Upper lobe of left lung (tissue), 6 donors: ENCODE results near the gene RFC4. TPM values are rescaled to one million over a fixed set of nuclear protein-coding genes. Genes with fewer than 3 reads are reported as not detected.

Source experiments
- ATAC-seq, 2 donors: fragments of 200-7000 bp; cut with Tn5 transposase; one replicate each; pipeline ENCODE4 v1.9.1; 2022; ENCODE audit warnings: mild to moderate bottlenecking in 2 of 2, moderate library complexity in 2 of 2; ENCODE audit not compliant: low FRiP score in 2 of 2
- DNase-seq, 2 donors: peaks; one replicate each; pipeline ENCODE4 v3.0.0-alpha.2; 2019 to 2020
- H3K27ac ChIP-seq, 4 donors: fragments of 200-600 bp; sonication (generic); one replicate each; pipeline ENCODE4 v1.5.1; 2016 to 2019
- H3K27me3 ChIP-seq, 4 donors: fragments of 200-600 bp; sonication (generic); one replicate each; pipeline ENCODE4 v1.5.1; 2017 to 2019
- H3K36me3 ChIP-seq, 4 donors: fragments of 200-600 bp; sonication (generic); one replicate each; pipeline ENCODE4 v1.5.1; 2016 to 2019
- H3K4me1 ChIP-seq, 4 donors: fragments of 200-600 bp; sonication (generic); one replicate each; pipeline ENCODE4 v1.5.1; 2018 to 2019
- H3K4me3 ChIP-seq, 4 donors: fragments of 200-600 bp; sonication (generic); one replicate each; pipeline ENCODE4 v1.5.1; 2017 to 2019; ENCODE audit warnings: mild to moderate bottlenecking in 2 of 4, moderate library complexity in 1 of 4
- H3K9me3 ChIP-seq, 4 donors: fragments of 200-600 bp; sonication (generic); one replicate each; pipeline ENCODE4 v1.5.1; 2018 to 2019
- CTCF ChIP-seq, 6 experiments: fragments of 450-650 bp in 4 of 6; fragments of 200-600 bp in 2 of 6; sonication (generic) in 2 of 6; IDR thresholded peaks; one replicate each; pipeline ENCODE4 v1.5.1; 2016 to 2019; ENCODE audit warnings: antibody characterized with exemption in 6 of 6
- EP300 ChIP-seq, 4 donors: sonication (generic); formaldehyde crosslinking; IDR thresholded peaks; one replicate each; pipeline ENCODE4 v1.5.1; 2017; ENCODE audit warnings: antibody characterized with exemption in 4 of 4, control low read depth in 2 of 4
- POLR2A ChIP-seq, 4 donors: fragments of 450-650 bp; IDR thresholded peaks; one replicate each; pipeline ENCODE4 v1.5.1; 2016 to 2017; ENCODE audit warnings: antibody characterized with exemption in 4 of 4, mild to moderate bottlenecking in 2 of 4
- POLR2AphosphoS5 ChIP-seq, 2 donors: sonication (generic); formaldehyde crosslinking; IDR thresholded peaks; one replicate each; pipeline ENCODE4 v1.5.1; 2017; ENCODE audit warnings: antibody characterized with exemption in 2 of 2
- WGBS, 2 donors: methylation state at CpG; one replicate each; pipeline ENCODE4 v1.1.5; 2017 to 2018; 5-methylcytosine and 5-hydroxymethylcytosine counted together
- total RNA-seq, 6 donors: library from RNA; depleted of rRNA in 4 of 6; stranded (reverse); fragments of >200 nt in 4 of 6; gene quantifications; one replicate each; pipeline versions ENCODE4 v1.1.0 to v1.2.1, GENCODE V29; 2016 to 2021
- donor health status: DM: no; HTN: no; CAD: no; lungs with moderate emphysema.
- donor health status: DM: no; HTN: yes; CAD: no; lungs with severe emphysema.

RFC4 gene
- total RNA-seq, 6 donors from 2014 or later = 6.0 to 14.9 (median 8.7) TPM

GRCh38 chr3:186842426-186843038 is 36.2 kb upstream of the RFC4 start, which contains the start of gene ADIPOQ:
Gene ADIPOQ (plus strand): TSS chr3:186842710. CDS start chr3:186853059, 10,349 bp downstream.
- TF ChIP-seq CTCF (IDR thresholded peaks at IDR 0.05) = no peak
- TF ChIP-seq EP300 (IDR thresholded peaks at IDR 0.05) = no peak
- no peak for TF ChIP-seq POLR2AphosphoS5 (IDR thresholded peaks at IDR 0.05)
- no peak for TF ChIP-seq POLR2A (IDR thresholded peaks at IDR 0.05)
- Histone ChIP-seq H3K27me3 (no peaks in the 10 kb centered on the region), H3K4me3 (no peak within 1 kb of the TSS), H3K36me3 (no peaks in the 10 kb centered on the region), H3K27ac (no peak within 1 kb of the TSS), H3K4me1 (no peaks in the 10 kb centered on the region), H3K9me3 (no peaks in the 10 kb centered on the region)
- 83 to 84% methylated on average over 7 of the region's 7 CpGs for WGBS, 2 donors
- no peak for DNase-seq
- ATAC-seq = peak in 1 of 2 donors; percentile 30

GRCh38 chr3:186841620-186842019 is 35.3 kb upstream of the RFC4 start:
- DNase-seq (no peak), ATAC-seq (peak in 1 of 2 donors; percentile 48)
- 50 to 62% methylated on average over 3 to 4 of the region's 4 CpGs for WGBS, 2 donors

GRCh38 chr3:186839874-186840641 is 33.8 kb upstream of the RFC4 start:
- Histone ChIP-seq H3K4me1 (no peaks in the 10 kb centered on the region), H3K27me3 (no peaks in the 10 kb centered on the region), H3K27ac (no peak overlapping the region), H3K36me3 (no peaks in the 10 kb centered on the region), H3K9me3 (no peaks in the 10 kb centered on the region), H3K4me3 (no peak overlapping the region)
- ATAC-seq = no peak
- no peak for TF ChIP-seq EP300 (IDR thresholded peaks at IDR 0.05)
- TF ChIP-seq POLR2A (IDR thresholded peaks at IDR 0.05) = no peak
- no peak for TF ChIP-seq CTCF (IDR thresholded peaks at IDR 0.05)
- no peak for TF ChIP-seq POLR2AphosphoS5 (IDR thresholded peaks at IDR 0.05)
- WGBS, 2 donors = 86 to 90% methylated on average over 17 of the region's 17 CpGs
- no peak for DNase-seq

More at GRCh38 chr3:186841620-186842019, 35.3 kb upstream of the RFC4 start:
- no peak overlapping the region for H3K27ac ChIP-seq
- H3K36me3 ChIP-seq = no peaks in the 10 kb centered on the region
- no peaks in the 10 kb centered on the region for H3K9me3 ChIP-seq
- no peaks in the 10 kb centered on the region for H3K27me3 ChIP-seq
- no peak overlapping the region for H3K4me3 ChIP-seq
- TF ChIP-seq POLR2AphosphoS5 (IDR thresholded peaks at IDR 0.05) (no peak), POLR2A (IDR thresholded peaks at IDR 0.05) (no peak), EP300 (IDR thresholded peaks at IDR 0.05) (no peak), CTCF (IDR thresholded peaks at IDR 0.05) (no peak)
- H3K4me1 ChIP-seq = no peaks in the 10 kb centered on the region

- ATAC-seq = no peak
- peaks cover 0 to 11% (median 0%) of the 10 kb centered on the region in 4 donors for H3K27me3 ChIP-seq
- H3K9me3 ChIP-seq = no peaks in the 10 kb centered on the region
- H3K27ac ChIP-seq = no peak overlapping the region
- peaks cover 4 to 7% (median 4%) of the 10 kb centered on the region in 4 donors for H3K4me1 ChIP-seq
- 86 to 87% methylated on average over 1 of the region's 1 CpG for WGBS, 2 donors
- H3K36me3 ChIP-seq = no peaks in the 10 kb centered on the region
- TF ChIP-seq POLR2A (IDR thresholded peaks at IDR 0.05) = no peak
- no peak for TF ChIP-seq CTCF (IDR thresholded peaks at IDR 0.05)
- TF ChIP-seq POLR2AphosphoS5 (IDR thresholded peaks at IDR 0.05) = no peak
- no peak for TF ChIP-seq EP300 (IDR thresholded peaks at IDR 0.05)
- no peak for DNase-seq
- H3K4me3 ChIP-seq = no peak overlapping the region
Measured at GRCh38 chr3:186832276-186832675, 26.0 kb upstream of the RFC4 start.
